Parathyroid adenoma (tissue), 2 donors: Measurements from ENCODE around the gene SF3B4.
"Not testable (repeated sequence)": the region's sequence is repeated elsewhere in the genome, so short reads cannot be mapped to it uniquely, and the experiment has no call there.

Experiments
- H2AFZ ChIP-seq: fragments of 300-600 bp; sonication (generic); one replicate; pipeline ENCODE4 v1.7.0; 2017; ENCODE audit warnings: antibody characterized with exemption, mild to moderate bottlenecking
- H3K27ac ChIP-seq: fragments of 300-600 bp; sonication (generic); one replicate; pipeline ENCODE4 v1.7.0; 2017
- H3K27me3 ChIP-seq: fragments of 300-600 bp; sonication (generic); one replicate; pipeline ENCODE4 v1.7.0; 2017; ENCODE audit warnings: low read length; ENCODE audit not compliant: control insufficient read depth, insufficient read depth
- H3K36me3 ChIP-seq: fragments of 300-600 bp; sonication (generic); one replicate; pipeline ENCODE4 v1.7.0; 2017; ENCODE audit warnings: low read length; ENCODE audit not compliant: control insufficient read depth, insufficient read depth
- H3K4me1 ChIP-seq: fragments of 300-600 bp; sonication (generic); one replicate; pipeline ENCODE4 v1.7.0; 2017; ENCODE audit warnings: control low read depth
- H3K4me2 ChIP-seq: fragments of 300-600 bp; sonication (generic); one replicate; pipeline ENCODE4 v1.7.0; 2017; ENCODE audit warnings: low read length
- H3K4me3 ChIP-seq: fragments of 300-600 bp; sonication (generic); one replicate; pipeline ENCODE4 v1.7.0; 2017; ENCODE audit warnings: low read depth, low read length
- H3K79me2 ChIP-seq: fragments of 300-600 bp; sonication (generic); one replicate; pipeline ENCODE4 v1.7.0; 2017; ENCODE audit warnings: control low read depth
- H3K9ac ChIP-seq: fragments of 300-600 bp; sonication (generic); one replicate; pipeline ENCODE4 v1.7.0; 2017; ENCODE audit warnings: mild to moderate bottlenecking
- H3K9me3 ChIP-seq: fragments of 300-600 bp; sonication (generic); one replicate; pipeline ENCODE4 v1.7.0; 2017; ENCODE audit warnings: low read length; ENCODE audit not compliant: control insufficient read depth
- TF ChIP-seq, protein P1 (sequence below): fragments of 300-600 bp; sonication (generic); IDR thresholded peaks from one replicate; pipeline ENCODE4 v1.7.0; 2017; ENCODE audit warnings: antibody characterized with exemption, mild to moderate bottlenecking
- donor health status: primary hyperparathyroidism.

Gene SF3B4

DNA sequence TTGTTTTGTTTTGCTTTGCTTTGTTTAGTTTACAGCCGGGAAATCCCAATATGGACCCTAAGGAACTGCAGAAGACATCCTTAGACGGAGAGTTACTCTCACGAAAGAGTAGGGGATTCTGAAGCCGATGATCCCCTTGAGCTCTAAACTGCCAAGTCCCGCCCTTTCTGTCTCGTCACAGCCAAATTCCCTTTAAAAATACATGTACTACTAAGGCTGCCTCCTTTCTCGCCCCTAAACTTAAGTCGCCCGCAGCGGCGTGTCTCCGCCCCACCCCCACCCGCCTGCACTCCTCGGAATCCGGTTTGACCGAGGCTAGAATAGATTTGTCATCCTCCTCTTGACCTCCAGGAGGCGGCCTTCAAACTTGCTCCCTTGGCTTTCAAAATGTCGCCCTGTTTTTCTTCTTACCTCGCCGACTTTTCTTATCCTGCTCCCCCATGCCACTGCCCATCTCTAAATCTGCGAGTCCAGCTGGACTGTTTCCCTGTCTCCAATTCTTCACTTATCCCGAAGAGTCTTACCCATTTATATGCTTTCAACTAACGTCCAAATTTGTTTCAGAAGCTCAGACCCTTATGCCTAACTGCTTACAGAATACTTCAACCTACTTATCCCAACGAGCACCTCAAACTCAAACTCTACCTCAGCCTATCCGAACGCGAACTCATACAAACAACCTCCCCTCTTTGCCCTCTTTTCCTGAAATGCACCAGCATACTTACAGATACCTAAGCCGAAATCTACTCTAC is 39.2 kb downstream of the SF3B4 start:
- Histone ChIP-seq H3K9ac (no peak overlapping the region), H3K4me1 (peaks cover 2% of the 10 kb centered on the region), H3K4me2 (peak overlapping the region; percentile 97)

DNA sequence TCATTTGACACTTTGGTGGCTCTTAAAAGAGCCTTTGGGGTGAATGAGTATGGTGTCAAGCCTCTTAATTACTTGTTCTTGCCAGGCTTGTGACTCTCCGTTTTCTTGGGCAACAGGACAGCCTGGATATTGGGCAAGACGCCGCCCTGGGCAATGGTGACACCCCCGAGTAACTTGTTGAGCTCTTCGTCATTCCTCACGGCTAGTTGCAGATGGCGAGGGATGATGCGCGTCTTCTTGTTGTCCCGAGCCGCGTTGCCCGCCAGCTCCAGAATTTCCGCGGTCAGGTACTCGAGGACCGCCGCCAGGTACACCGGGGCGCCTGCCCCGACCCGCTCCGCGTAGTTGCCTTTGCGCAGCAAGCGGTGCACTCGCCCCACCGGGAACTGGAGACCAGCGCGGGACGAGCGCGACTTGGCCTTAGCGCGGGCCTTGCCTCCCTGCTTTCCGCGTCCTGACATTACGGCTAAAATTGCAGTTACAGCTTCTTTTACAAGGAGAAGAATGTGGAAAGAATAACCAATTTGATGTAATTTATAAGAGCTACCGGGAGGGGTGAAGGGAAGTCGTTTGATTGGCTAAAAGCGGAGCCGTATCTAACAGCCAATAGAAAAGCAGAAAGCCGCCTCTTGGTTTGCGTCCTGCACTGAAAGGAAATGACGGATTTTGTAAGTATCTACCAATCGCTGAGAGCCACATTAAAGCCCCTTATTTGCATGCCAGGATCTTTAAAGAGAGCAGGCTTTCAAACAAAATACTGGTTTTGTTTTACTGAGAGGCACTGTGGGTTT is 40.0 kb downstream of the SF3B4 start:
- peak overlapping the region; percentile 93 for H3K4me3 ChIP-seq
- peak overlapping the region; percentile 35 for H3K9ac ChIP-seq
- H3K9me3 ChIP-seq: no peaks in the 10 kb centered on the region
- H3K27ac ChIP-seq: peak overlapping the region; percentile 98
- H2AFZ ChIP-seq: peak overlapping the region; percentile 88
- H3K4me1 ChIP-seq: peaks cover 2% of the 10 kb centered on the region
- peaks cover 2% of the 10 kb centered on the region for H3K79me2 ChIP-seq
- TF ChIP-seq, protein P1, sequence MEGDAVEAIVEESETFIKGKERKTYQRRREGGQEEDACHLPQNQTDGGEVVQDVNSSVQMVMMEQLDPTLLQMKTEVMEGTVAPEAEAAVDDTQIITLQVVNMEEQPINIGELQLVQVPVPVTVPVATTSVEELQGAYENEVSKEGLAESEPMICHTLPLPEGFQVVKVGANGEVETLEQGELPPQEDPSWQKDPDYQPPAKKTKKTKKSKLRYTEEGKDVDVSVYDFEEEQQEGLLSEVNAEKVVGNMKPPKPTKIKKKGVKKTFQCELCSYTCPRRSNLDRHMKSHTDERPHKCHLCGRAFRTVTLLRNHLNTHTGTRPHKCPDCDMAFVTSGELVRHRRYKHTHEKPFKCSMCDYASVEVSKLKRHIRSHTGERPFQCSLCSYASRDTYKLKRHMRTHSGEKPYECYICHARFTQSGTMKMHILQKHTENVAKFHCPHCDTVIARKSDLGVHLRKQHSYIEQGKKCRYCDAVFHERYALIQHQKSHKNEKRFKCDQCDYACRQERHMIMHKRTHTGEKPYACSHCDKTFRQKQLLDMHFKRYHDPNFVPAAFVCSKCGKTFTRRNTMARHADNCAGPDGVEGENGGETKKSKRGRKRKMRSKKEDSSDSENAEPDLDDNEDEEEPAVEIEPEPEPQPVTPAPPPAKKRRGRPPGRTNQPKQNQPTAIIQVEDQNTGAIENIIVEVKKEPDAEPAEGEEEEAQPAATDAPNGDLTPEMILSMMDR: no peak
- H3K27me3 ChIP-seq: no peaks in the 10 kb centered on the region
- peak overlapping the region; percentile 97 for H3K4me2 ChIP-seq
- H3K36me3 ChIP-seq: no peaks in the 10 kb centered on the region

More for the DNA sequence above, 39.2 kb downstream of the SF3B4 start:
- no peaks in the 10 kb centered on the region for H3K27me3 ChIP-seq
- peak overlapping the region; percentile 98 for H3K27ac ChIP-seq
- no peaks in the 10 kb centered on the region for H3K36me3 ChIP-seq
- no peaks in the 10 kb centered on the region for H3K9me3 ChIP-seq
- TF ChIP-seq, protein P1: peak; percentile 51
- H3K4me3 ChIP-seq: peak overlapping the region; percentile 93
- peaks cover 2% of the 10 kb centered on the region for H3K79me2 ChIP-seq
- H2AFZ ChIP-seq: peak overlapping the region; percentile 88

DNA sequence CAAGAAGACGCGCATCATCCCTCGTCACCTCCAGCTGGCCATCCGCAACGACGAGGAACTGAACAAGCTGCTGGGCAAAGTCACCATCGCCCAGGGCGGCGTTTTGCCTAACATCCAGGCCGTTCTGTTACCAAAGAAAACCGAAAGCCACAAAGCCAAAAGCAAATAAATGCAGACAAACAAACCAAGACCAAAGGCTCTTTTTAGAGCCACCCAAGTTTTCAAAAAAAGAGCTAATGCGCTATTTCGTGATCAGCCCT is 40.5 kb downstream of the SF3B4 start:
- not testable (repeated sequence) for H3K4me1 ChIP-seq
- Histone ChIP-seq H3K4me3 (peak overlapping the region; percentile 93), H3K27ac (peak overlapping the region; percentile 98)

DNA sequence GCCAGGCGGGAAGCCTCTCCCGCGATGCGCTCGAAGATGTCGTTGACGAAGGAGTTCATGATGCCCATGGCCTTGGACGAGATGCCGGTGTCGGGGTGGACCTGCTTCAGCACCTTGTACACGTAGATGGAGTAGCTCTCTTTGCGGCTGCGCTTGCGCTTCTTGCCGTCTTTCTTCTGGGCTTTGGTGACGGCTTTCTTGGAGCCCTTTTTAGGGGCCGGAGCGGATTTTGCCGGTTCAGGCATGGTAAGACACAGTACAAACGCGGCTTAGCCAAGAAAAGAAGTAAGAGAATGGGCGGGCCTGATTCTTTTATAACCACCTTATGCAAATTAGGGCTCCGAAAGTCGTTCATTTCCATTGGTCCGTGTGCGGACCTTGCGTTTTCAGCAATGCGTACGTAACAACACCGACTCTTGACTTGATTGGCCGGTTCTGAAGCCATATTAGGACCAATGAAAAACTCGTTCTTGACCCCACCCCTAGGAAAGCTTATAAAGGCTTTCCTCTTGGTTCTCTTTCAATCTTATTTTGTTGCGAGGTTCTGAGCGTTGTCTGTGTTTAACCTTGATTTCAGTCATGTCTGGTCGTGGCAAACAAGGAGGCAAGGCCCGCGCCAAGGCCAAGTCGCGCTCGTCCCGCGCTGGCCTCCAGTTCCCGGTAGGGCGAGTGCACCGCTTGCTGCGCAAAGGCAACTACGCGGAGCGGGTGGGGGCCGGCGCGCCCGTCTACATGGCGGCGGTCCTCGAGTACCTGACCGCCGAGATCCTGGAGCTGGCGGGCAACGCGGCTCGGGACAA is 41.0 kb downstream of the SF3B4 start:
- H3K27me3 ChIP-seq: no peaks in the 10 kb centered on the region
- H3K27ac ChIP-seq: peak overlapping the region; percentile 98
- no peaks in the 10 kb centered on the region for H3K9me3 ChIP-seq
- TF ChIP-seq, protein P1: no peak
- H3K4me2 ChIP-seq: peak overlapping the region; percentile 97
- H3K4me3 ChIP-seq: peak overlapping the region; percentile 93
- H3K36me3 ChIP-seq: no peaks in the 10 kb centered on the region
- H2AFZ ChIP-seq: peak overlapping the region; percentile 53
- H3K4me1 ChIP-seq: peaks cover 2% of the 10 kb centered on the region
- peaks cover 2% of the 10 kb centered on the region for H3K79me2 ChIP-seq
- H3K9ac ChIP-seq: peak overlapping the region; percentile 61

More for the DNA sequence above, 40.5 kb downstream of the SF3B4 start:
- H3K27me3 ChIP-seq, H3K79me2 ChIP-seq, H3K36me3 ChIP-seq, H3K9me3 ChIP-seq: not testable (repeated sequence)
- Histone ChIP-seq H3K9ac (peak overlapping the region; percentile 35), H2AFZ (peak overlapping the region; percentile 88), H3K4me2 (peak overlapping the region; percentile 97)

DNA sequence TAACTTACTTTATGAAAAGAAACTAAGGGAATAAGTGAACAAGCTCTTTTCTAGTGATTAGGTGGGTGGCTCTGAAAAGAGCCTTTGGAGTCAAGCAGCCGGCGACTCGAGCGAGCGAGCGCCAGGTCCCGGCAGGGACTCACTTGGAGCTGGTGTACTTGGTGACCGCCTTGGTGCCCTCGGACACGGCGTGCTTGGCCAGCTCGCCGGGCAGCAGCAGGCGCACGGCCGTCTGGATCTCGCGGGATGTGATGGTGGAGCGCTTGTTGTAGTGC is 41.5 kb downstream of the SF3B4 start:
- H3K4me3 ChIP-seq: peak overlapping the region; percentile 93
- not testable (repeated sequence) for H3K36me3 ChIP-seq, H3K4me1 ChIP-seq, H3K27me3 ChIP-seq, H2AFZ ChIP-seq, H3K9me3 ChIP-seq, H3K79me2 ChIP-seq
- H3K9ac ChIP-seq: peak overlapping the region; percentile 57
- peak overlapping the region; percentile 97 for H3K4me2 ChIP-seq
- H3K27ac ChIP-seq: peak overlapping the region; percentile 98
